ENCODE data around the gene KCP.

The KCP gene

DNA sequence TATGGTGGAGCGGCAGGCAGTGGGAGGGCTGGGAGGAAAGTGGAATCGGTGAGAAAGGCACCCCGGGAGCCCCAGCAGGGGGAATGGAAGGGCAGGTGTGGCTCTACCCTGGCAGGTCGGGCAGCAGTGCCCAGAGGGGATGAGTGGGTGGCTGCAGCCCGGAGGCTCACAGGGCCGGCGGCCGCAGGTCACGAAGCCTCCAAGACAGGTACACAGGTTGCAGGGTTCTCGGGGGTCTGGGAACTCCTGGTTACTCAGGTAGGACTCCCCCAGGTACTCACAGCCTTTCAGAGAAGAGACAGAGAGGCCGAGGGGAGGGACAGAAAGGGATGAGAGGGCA lies 21.8 kb downstream of the KCP start:
- TF ChIP-seq, protein P1, sequence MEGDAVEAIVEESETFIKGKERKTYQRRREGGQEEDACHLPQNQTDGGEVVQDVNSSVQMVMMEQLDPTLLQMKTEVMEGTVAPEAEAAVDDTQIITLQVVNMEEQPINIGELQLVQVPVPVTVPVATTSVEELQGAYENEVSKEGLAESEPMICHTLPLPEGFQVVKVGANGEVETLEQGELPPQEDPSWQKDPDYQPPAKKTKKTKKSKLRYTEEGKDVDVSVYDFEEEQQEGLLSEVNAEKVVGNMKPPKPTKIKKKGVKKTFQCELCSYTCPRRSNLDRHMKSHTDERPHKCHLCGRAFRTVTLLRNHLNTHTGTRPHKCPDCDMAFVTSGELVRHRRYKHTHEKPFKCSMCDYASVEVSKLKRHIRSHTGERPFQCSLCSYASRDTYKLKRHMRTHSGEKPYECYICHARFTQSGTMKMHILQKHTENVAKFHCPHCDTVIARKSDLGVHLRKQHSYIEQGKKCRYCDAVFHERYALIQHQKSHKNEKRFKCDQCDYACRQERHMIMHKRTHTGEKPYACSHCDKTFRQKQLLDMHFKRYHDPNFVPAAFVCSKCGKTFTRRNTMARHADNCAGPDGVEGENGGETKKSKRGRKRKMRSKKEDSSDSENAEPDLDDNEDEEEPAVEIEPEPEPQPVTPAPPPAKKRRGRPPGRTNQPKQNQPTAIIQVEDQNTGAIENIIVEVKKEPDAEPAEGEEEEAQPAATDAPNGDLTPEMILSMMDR (conservative IDR thresholded peaks at IDR 0.05; ENCODE audit: low read depth, low read length): no peak
- no peak for DNase-seq (ENCODE audit: low read depth)
- no peak overlapping the region for H3K4me3 ChIP-seq (ENCODE audit: low read depth, low read length)

DNA sequence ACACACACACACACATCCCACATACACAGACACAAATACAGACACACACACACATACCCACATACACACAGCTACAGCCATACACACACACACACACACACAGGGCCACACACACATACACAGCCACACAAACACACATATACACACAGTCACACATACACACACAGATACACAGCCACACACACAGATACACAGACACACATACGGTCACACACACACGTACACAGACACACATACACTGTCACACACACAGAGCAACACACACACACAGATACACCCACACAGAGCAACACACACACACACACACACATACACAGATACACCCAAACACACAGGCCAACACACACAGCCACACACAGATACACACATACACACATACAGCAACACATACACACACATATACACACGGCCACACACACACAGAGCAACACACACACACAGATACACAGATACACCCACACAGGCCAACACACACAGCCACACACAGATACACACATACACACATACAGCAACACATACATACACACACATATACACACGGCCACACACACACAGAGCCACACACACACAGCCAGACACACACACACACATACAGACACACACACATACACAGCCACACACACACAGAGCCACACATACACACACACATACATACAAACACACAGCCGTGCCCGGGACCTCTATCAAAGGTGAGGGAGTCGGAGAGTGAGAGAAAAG lies 22.3 kb downstream of the KCP start:
- no peak overlapping the region for H3K4me3 ChIP-seq (ENCODE audit: low read depth, low read length)
- TF ChIP-seq, protein P1 (conservative IDR thresholded peaks at IDR 0.05; ENCODE audit: low read depth, low read length): no peak
- no peak for DNase-seq (ENCODE audit: low read depth)

DNA sequence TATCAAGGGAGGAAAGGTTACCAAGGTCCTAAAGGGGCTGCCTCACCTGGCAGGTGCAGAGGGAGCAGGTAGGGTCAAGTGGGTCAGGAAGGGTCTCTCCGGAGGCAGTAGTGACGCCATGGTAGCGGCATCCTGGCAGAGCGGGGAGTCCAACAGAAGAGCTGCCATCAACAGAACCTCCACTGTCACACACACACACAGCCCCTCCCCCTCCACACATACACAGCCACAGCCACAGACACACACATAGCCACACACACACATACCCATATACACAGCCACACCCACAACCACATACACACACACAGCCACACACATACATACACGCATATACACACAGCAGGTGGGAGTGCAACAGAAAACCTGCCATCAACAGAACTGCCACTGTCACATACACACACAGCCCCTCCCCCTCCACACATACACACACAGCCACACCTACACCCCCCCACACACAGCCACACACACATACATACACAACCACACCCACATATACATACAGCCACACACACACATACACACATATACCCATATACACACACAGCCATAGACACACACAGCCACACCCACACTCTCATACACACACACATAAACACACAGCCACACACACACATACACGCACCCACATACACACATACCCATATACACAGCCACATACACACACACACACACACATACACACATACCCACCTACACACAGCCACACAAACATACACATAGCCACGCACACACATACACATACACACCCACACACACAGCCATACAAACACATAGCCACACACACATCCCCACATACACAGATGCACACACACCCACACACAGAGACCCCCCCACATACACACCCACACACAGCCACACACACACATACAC lies 23.1 kb downstream of the KCP start:
- DNase-seq (ENCODE audit: low read depth): no peak
- TF ChIP-seq, protein P1 (conservative IDR thresholded peaks at IDR 0.05; ENCODE audit: low read depth, low read length): no peak
- H3K4me3 ChIP-seq (ENCODE audit: low read depth, low read length): no peak overlapping the region

DNA sequence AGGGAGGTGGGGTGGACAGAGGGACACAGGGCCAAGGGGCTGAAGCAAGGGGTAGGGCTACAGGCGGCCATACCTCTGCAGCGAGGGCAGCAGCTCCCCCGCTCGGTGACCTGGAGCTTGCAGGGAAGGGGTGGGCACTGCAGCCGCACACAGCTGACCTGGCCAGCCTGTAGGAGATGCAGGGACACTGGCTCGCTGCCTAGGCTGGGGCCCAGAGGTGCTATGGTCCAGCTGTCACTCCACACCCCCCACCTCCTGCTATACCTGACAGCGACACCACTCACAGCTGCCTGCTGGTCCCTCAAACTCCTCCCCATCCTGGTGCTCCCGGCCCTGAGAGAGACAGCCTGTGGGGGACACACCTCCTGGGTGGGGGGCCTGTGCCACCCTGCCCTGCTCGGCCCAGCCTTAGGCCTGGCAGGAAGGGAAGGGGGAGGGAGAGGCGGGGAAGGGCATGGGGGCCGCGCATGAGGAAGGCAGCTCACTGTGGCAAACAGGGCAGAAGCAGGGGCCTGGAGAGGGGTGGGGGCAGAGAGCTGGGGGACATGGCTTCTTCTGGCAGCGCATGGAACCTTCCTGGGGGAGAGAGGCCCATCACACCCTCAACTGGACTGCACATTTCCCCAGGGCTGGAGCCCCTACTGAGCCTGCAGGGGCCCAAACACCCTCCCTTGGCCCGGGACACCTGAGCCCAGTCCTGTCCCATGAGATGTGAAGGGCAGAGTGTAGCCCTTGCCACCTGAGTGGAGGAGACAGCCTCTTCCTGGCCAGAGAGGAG lies 23.9 kb downstream of the KCP start:
- H3K4me3 ChIP-seq (ENCODE audit: low read depth, low read length): no peak overlapping the region
- TF ChIP-seq, protein P1 (conservative IDR thresholded peaks at IDR 0.05; ENCODE audit: low read depth, low read length): no peak
- DNase-seq (ENCODE audit: low read depth): no peak

DNA sequence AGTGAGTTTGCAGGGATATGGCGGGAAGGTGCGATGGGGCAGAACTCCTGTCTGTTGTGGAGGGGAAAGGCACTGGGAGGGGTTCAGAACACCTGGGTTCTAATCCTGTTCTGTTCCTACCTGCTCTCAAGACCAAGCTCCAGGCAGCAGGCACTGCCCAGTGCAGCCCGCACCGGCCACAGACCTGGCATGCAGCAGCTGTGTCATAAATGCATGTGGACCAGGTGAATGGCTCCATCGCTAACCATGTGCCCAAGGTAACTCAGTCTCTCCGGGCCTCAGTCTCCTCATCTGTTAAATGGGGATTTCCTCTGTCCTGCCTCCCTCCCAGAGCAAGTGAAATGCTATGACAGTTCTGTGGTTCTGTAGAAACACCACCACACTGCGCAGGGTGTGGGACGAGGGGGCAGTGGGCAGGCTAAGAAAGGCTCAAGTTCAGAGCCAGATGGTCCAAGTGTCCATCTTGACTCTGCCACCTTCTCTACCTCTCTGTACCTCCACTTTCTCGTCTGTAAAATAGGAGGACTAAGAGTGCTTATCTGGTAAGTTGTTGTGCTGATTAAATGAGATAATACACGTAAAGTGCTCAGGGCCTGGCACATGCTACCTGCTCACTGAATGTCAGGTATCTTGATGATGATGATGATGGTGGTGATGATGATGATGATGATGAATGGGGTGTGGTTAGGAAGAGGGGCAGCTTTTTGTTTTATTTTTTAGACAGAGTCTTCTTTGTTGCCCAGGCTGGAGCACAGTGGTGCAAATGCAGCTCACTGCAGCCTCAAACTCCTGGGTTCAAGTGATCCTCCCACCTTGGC lies 24.9 kb downstream of the KCP start:
- TF ChIP-seq, protein P1 (conservative IDR thresholded peaks at IDR 0.05; ENCODE audit: low read depth, low read length): no peak
- H3K4me3 ChIP-seq (ENCODE audit: low read depth, low read length): no peak overlapping the region
- DNase-seq (ENCODE audit: low read depth): no peak

DNA sequence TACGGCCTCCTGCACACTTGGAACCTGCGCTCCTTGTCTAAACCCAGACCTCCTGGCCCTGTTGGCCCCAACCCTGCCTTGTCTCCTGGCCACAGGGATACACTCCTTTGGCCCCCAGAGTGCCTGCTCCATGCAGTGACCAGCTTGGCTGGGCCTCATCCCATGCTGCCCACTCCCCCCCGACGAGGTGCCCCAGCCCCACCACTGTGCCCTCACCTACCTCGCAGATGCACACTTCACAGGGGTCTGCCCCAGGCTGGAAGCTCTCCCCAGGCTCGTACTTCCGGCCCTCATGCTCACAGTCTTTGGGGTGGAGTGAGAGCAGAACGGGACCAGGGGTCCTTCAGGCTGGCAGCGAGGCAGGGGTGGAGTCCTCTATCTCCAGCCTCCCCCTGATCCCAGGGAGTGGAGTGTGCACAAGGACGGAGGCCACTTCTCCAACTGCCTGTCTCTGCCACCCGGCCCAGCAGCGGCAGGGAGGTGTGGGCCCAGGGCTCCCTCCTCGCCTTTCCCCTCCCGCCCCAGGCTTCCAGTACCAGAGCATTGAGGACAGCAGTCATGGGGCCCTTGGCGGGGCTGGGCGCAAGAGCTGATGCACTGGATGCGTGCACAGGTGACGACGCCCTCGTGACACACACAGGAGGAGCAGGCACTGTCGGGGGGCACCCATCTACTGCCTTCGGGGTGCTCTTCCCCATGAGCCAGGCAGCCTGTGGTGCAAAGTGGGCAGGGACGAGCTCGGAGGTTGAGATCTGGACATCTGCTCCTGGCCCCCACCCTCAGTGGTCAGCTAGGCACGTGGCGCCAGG lies 25.7 kb downstream of the KCP start:
- no peak overlapping the region for H3K4me3 ChIP-seq (ENCODE audit: low read depth, low read length)
- TF ChIP-seq, protein P1 (conservative IDR thresholded peaks at IDR 0.05; ENCODE audit: low read depth, low read length): no peak
- DNase-seq (ENCODE audit: low read depth): no peak

Data from choroid plexus epithelial cell (primary cell).